T-helper 2 cell treated with Interferon-gamma antibody and Interleukin-4, amounts not matched to agents 100 ng/mL and 5 ng/mL, for 36 hours (primary cell): ENCODE results near the gene DENND1B. TPM values are rescaled to one million over a fixed set of nuclear protein-coding genes. Genes with fewer than 3 reads are reported as not detected.

Source experiments
- intact Hi-C: fragments of 100-400 bp; cut with micrococcal nuclease; formaldehyde crosslinking; loops from one replicate; pipeline ENCODE4 v1.15.1; 2023
- total RNA-seq: library from RNA; stranded (reverse); gene quantifications from 2 replicates; pipeline ENCODE4 v1.2.3, GENCODE V29; 2022

DENND1B gene
- total RNA-seq, 1 donor from 2014 or later = 55.9 TPM

- intact Hi-C loops = loop anchor here (10.0 kb wide), 2 partner anchors 88 to 178 kb away; partner anchors contain the start of gene DENND1B
These were observed 88.5 kb downstream of the DENND1B start for GRCh38 chr1:197686702-197687355.

- intact Hi-C loops = loop anchor here (10.0 kb wide), 2 partner anchors 89 to 179 kb away; partner anchors contain the start of gene DENND1B
These were observed 89.0 kb downstream of the DENND1B start for GRCh38 chr1:197686231-197686630.

GRCh38 chr1:197685785-197686184 lies 89.5 kb downstream of the DENND1B start:
- intact Hi-C loops = loop anchor here (10.0 kb wide), 2 partner anchors 89 to 179 kb away; partner anchors contain the start of gene DENND1B

GRCh38 chr1:197683895-197684553 lies 91.3 kb downstream of the DENND1B start:
- intact Hi-C loops = loop anchor here (5.0 to 10.0 kb wide), 3 partner anchors 58 to 181 kb away; partner anchors contain the start of gene DENND1B

- intact Hi-C loops = loop anchor here (5.0 to 10.0 kb wide), 3 partner anchors 59 to 182 kb away; partner anchors contain the start of gene DENND1B
These were observed 92.0 kb downstream of the DENND1B start for GRCh38 chr1:197683280-197683679.

- intact Hi-C loops = loop anchor here (5.0 to 10.0 kb wide), 3 partner anchors 62 to 184 kb away; partner anchors contain the start of gene DENND1B
These were observed 95.0 kb downstream of the DENND1B start for GRCh38 chr1:197680311-197680710.

- intact Hi-C loops = no loop called here
These were observed 97.5 kb downstream of the DENND1B start for GRCh38 chr1:197677752-197678295.

GRCh38 chr1:197677313-197677712 lies 98.0 kb downstream of the DENND1B start:
- intact Hi-C loops = no loop called here

GRCh38 chr1:197675583-197676208 lies 99.6 kb downstream of the DENND1B start:
- intact Hi-C loops = no loop called here

- intact Hi-C loops = no loop called here
These were observed 101.0 kb downstream of the DENND1B start for GRCh38 chr1:197674286-197674685.

GRCh38 chr1:197673292-197673691 lies 102.0 kb downstream of the DENND1B start:
- intact Hi-C loops = no loop called here

- intact Hi-C loops = no loop called here
These were observed 102.9 kb downstream of the DENND1B start for GRCh38 chr1:197672347-197672746.

- intact Hi-C loops = no loop called here
These were observed 103.4 kb downstream of the DENND1B start for GRCh38 chr1:197671920-197672319.

GRCh38 chr1:197671140-197671539 lies 104.1 kb downstream of the DENND1B start:
- intact Hi-C loops = no loop called here

- intact Hi-C loops = loop anchor here (10.0 kb wide), 1 partner anchor 52 kb away; no protein-coding TSS in a partner anchor
These were observed 108.5 kb downstream of the DENND1B start for GRCh38 chr1:197666769-197667285.

- intact Hi-C loops = loop anchor here (10.0 kb wide), 1 partner anchor 50 kb away; no protein-coding TSS in a partner anchor
These were observed 110.9 kb downstream of the DENND1B start for GRCh38 chr1:197664391-197664790.

GRCh38 chr1:197663162-197663953 lies 111.9 kb downstream of the DENND1B start:
- intact Hi-C loops = loop anchor here (10.0 kb wide), 1 partner anchor 49 kb away; no protein-coding TSS in a partner anchor

GRCh38 chr1:197660389-197660788 lies 114.9 kb downstream of the DENND1B start:
- intact Hi-C loops = loop anchor here (10.0 kb wide), 1 partner anchor 46 kb away; no protein-coding TSS in a partner anchor

- intact Hi-C loops = no loop called here
These were observed 116.1 kb downstream of the DENND1B start for GRCh38 chr1:197659171-197659570.

- intact Hi-C loops = no loop called here
These were observed 126.1 kb downstream of the DENND1B start for GRCh38 chr1:197649188-197649587.
